Measurements from ENCODE around the gene KDELR1. TPM values are rescaled to one million over a fixed set of nuclear protein-coding genes. Genes with fewer than 3 reads are reported as not detected.

The KDELR1 gene
- 263 TPM for polyA plus RNA-seq (2013, experiment 1 of 2; ENCODE audit: insufficient read length)
- 281 TPM for polyA plus RNA-seq (2013, experiment 2 of 2; ENCODE audit: insufficient read length)

DNA sequence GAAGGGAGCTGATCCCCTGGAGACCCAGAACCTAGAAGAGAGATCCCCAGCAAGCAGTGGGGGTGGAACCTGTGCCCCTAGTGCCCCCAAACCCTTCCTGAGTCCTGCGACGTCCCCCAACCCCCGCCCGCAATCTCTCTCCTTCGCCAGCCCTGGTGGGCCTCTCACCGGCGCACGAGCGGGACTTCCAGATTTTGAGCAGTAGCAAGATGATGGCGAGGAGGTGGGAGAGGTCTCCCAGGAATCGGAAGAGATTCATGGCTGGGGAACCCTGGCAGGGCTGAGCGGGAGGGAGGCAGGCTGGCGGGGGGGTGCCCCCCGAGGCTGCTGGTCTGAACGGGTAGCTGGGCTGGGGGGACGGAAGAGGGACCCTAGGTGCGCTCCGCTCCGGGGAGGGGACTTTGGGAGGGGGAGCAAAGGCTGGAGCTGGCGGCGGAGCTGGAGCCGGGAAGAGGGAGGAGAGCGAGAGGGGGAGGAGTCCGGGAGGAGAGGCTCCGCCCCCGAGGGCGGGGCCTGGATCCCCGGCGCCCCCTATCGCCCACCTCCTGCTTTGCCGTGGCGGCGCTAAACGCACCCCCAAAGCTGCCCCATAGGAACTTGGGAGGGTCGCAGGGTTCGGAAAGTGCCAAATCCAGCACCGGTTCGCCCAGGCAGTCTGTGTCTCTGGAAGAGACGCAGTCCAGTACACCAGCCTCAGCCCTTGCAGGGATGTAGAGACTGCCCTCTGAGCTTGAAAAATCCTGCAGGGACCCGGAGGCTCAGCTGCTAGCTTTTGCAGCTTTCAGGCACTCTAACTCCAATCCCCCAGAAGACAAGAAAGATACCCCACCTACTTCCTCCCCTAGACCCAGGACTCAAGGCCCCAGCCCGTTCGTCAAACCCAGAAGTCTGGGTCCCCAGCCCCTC, at the start of gene KDELR1:
KDELR1 (minus strand) TSS at position 452 of the 906 bp plus-strand sequence; CDS start at position 259, 193 bp downstream.
- peak; percentile 74 for DNase-seq

DNA sequence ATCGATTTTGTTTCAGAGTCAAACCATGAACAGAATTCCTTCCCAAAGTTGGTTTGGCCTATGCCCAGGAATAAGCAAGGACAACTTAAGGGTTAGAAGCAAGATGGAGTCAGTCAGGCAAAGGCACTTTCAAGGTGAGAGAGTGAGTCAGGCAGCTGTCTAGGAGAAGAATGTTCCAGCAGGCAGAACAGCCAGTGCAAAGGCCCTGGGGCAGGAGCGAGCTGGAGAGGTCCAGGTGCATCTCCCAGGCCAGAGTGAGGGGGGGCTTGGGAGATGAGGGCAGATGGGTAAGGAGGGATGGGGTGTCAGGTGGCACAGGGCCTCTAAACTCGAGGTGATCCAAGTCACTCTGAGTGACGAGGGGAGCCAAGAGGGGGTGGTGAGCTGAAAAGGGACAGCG, 45.2 kb upstream of the KDELR1 start:
- DNase-seq, result no peak

DNA sequence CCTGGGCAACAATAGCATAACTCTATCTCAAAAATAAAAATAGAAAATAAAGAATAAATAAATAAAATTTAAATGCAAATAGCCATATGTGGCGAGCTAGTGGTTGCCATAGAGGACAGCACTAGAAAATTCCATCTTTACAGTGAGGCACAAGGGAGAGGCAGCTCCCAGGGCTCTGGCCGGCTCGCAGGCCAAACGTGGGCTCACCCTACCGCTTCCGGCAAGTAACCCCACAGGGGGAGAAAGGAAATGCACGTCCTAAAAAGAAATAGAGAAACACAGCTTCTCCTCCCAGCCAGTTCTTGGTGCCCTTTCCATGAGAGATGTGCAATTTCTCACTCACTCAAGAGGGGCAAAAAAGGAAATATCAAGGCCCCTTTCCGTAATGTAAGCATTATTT, 42.0 kb upstream of the KDELR1 start:
- DNase-seq, result no peak

GRCh38 chr19:48428670-48429069, 37.3 kb upstream of the KDELR1 start:
- DNase-seq, result no peak

GRCh38 chr19:48424694-48425219, 33.4 kb upstream of the KDELR1 start:
- DNase-seq, result peak; percentile 79

DNA sequence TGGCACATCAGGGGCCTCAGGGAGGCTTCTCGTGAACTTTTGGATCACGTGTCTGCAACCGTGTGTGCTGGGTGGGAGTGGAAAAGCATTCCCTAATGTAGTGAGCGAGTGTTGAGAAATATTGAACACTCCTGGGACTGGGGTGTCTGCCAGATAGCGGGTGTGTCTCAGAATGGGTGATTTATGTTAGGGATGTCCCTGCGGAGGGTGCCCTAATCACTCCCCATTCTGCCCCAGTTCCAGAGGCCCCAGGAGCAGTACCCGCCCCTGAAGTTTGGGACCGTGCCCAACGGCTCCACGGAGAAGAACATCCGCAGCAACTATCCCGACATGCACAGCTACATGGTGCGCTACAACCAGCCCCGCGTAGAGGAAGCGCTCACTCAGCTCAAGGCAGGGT, 30.2 kb upstream of the KDELR1 start:
- no peak for DNase-seq

- DNase-seq, result peak; percentile 64
These were observed 28.0 kb upstream of the KDELR1 start for GRCh38 chr19:48419158-48419920.

DNA sequence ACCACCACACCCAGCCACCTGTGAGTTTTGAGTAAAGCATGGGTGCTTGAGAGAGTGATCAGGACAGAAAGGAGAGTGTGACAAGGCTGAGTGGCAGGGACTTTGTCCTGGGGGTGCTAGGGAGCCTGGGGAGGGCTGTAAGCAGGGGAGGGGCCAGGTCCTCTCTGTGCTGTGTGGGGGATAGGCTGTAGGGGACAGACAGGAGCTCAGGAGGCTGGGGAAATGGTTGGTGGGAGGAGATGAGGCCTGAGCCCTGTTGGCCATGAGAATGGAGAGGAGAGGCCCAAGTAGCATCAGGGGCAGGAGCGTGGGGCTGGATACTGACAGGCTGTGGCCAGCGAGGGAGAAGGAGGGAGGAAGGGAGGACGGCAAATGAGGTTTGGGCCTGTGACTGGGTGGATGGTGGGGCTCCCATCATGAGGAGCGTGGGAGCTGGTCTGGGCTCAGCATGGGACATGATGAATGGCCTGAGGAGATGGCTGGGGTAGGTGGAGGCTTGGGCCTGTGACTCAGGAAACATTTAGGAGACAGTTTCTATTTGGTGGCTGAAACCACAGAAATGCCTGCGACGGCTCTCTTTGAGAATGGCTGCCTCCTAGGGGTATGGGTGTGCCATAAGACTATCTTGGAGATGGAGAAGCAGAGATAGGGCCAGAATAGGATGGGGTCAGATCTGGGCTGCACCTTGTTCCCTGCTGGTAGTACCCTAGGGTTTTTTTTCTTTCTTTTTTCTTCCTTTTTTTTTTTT, 27.1 kb upstream of the KDELR1 start:
- peak; percentile 66 for DNase-seq

- DNase-seq, result no peak
These were observed 26.1 kb upstream of the KDELR1 start for GRCh38 chr19:48417421-48417820.

- DNase-seq, result no peak
These were observed 24.5 kb upstream of the KDELR1 start for GRCh38 chr19:48415806-48416221.

GRCh38 chr19:48415395-48415794, 24.0 kb upstream of the KDELR1 start:
- DNase-seq, result peak; percentile 75

- DNase-seq, result peak; percentile 73
These were observed 22.7 kb upstream of the KDELR1 start for GRCh38 chr19:48413879-48414587.

GRCh38 chr19:48405850-48406249, 14.5 kb upstream of the KDELR1 start:
- no peak for DNase-seq

- no peak for DNase-seq
These were observed 13.8 kb upstream of the KDELR1 start for GRCh38 chr19:48405010-48405659.

DNA sequence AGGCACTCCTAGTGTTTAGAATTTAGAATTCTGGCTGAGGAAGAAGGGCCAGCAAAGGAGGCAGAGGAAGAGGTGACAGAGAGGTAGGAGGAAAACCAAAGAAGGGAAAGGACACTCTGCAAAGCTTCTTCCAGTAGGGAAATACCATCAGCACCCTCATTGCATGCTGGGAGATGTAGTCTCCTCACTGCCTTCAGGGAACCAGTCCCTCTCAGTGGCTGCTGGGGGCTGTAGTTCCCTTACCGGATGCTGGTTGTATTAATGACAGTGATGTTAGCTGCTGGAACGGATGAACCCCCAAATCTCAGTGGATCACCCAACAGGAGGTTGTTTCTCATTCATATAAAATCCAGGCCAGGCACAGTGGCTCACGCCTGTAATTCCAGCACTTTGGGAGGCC, 12.3 kb upstream of the KDELR1 start:
- DNase-seq, result peak; percentile 61

DNA sequence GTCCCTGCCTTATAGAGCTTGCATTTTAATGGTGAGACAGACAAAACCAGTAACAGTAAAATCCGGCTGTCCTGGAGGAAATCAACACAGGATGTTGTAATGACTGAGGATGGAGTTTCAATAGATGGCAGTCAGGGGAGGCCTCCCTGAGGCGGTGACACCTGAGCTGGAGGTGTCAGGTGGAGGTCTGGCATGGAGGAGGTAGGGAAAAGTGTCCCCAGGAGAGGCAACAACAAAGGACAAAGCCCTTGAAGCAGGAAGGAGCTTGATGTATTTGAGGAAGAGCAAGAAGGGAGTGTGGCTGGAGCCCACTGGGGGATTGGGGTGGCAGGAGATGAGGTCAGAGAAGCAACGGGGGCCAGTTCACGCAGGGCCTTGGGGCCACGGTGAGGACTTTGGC, 9.9 kb upstream of the KDELR1 start:
- no peak for DNase-seq

- peak; percentile 69 for DNase-seq
These were observed 8.8 kb upstream of the KDELR1 start for GRCh38 chr19:48400018-48400742.

DNA sequence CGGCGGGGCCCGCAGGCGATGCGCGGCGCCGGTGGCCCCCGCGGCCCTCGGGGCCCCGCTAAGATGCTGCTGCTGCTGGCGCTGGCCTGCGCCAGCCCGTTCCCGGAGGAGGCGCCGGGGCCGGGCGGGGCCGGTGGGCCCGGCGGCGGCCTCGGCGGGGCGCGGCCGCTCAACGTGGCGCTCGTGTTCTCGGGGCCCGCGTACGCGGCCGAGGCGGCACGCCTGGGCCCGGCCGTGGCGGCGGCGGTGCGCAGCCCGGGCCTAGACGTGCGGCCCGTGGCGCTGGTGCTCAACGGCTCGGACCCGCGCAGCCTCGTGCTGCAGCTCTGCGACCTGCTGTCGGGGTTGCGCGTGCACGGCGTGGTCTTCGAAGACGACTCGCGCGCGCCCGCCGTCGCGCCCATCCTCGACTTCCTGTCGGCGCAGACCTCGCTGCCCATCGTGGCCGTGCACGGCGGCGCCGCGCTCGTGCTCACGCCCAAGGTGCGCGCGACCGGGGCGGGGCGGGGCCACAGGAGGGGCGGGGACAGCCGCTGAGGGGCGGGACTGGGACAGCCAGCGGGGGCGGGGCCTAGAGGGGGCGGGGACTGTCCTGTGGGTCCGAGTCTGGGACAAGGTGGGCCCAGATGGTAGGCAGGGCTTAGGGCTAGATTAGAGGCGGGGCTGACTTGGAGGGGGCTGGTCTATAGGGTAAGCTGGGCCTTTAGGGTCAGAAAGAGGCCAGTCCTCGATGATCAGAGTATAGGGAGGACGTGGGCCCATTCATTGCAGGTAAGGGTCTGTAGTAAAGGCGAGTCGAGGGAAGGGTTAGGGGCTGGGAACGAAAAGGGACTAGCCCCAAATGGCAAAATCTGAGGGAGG, 7.3 kb upstream of the KDELR1 start:
- peak; percentile 83 for DNase-seq

DNA sequence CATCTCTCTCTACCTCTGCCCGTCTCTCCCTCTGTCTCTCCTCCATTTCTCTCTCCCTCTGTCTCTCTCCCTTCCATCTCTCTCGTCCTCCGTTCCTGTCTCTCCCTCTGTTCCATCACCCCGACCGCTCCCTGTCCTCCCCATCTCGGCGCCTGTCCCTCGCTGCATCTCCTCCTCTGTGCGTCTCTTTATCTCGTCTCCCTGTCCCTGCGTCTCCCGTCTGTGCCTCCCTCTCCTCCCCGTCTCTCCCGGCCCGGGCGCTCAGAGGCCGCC, 6.7 kb upstream of the KDELR1 start:
- no peak for DNase-seq

Measured in fibroblast of skin of abdomen (primary cell).